Cerebellar nuclear complex (tissue), 1 donor: Measurements from ENCODE around the gene LHX8.
"Not testable (repeated sequence)": the region's sequence is repeated elsewhere in the genome, so short reads cannot be mapped to it uniquely, and the experiment has no call there.

Experiments used
- DNase-seq, 2 experiments: peaks; one replicate each; lab custom pipeline; 2025; lab: John Stamatoyannopoulos, UW

LHX8 gene

DNA sequence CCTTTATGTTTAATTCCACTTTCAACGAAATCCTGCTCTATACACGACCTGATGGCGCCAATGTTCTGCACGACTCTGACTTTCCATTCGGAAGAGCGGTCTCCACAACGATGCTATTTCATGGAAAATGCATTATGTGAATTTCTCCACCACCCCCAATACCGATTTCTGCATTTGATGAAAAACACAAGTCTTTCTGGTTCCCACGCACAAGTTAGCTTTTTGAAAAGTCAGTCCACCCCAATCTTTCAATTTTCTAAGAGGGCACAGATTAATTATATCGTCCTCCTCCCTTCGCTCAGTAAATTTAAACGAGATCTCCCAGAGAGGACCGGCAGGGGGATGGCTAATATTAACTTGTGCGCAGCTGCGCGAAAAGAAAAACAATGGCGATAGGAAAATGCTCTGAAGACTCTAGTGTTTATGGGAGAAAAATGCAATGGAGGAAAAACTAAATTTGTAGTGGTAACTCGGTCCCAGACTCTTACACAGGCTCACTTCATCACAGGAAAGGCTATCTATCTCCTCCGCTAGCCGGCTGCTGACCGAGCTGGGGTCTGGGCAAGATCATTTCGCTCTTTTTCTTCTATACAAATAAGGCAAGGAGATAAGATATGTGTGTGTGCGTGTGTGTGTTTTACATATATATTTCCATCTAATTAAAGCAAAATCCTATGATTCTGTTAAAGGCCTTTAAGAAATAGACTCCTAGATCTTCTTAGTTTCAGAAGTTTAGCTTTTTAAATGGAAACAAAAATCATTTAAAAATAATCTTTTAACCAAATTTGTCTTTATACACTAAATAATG is 1.2 kb upstream of the LHX8 start:
- DNase-seq: no peak

DNA sequence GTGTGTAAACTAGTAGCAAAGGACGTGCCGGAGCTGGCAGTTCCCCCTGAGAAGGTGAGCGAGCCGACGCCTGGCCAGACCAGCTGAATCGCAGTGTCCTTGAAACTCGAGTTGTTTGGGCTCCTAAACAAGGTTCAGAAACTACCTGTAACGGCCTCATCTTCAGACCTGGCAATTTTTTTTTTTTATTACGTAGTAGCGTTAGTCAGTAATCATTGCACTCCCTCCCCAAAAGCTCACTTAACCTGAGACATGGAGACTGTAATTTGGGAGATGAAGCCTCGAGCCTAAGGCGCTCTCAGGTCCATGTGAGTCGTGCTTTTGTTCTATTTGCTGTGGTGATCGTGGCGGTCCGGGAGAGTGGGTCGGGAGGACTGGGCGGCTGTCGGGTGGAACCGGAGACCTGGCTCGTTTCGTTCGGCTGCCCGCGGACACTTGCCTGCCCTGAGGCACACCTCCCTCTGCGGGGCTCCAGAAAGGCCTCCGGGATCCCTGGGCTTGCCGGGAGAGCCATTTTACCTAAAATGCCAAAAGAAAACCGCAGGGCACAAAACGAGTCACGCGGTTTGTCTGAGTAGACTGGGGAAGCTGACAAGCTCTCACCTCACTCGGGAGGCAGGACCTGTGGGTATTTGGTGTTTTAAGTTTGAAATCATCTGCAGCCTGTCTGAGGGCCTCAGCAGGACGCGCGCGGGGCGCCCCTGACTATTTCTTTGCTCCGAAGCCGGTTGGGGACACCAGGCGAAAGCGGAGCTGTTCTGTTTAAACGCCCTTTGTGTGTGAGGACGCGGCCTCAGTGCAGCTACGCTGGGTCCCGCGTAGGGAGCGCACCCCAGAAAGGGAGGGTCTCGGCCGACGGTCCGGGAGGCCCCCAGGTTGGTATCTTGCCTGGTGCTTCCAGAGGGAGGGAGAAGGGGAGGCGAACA is 722 bp downstream of the LHX8 start:
- DNase-seq: no peak

DNA sequence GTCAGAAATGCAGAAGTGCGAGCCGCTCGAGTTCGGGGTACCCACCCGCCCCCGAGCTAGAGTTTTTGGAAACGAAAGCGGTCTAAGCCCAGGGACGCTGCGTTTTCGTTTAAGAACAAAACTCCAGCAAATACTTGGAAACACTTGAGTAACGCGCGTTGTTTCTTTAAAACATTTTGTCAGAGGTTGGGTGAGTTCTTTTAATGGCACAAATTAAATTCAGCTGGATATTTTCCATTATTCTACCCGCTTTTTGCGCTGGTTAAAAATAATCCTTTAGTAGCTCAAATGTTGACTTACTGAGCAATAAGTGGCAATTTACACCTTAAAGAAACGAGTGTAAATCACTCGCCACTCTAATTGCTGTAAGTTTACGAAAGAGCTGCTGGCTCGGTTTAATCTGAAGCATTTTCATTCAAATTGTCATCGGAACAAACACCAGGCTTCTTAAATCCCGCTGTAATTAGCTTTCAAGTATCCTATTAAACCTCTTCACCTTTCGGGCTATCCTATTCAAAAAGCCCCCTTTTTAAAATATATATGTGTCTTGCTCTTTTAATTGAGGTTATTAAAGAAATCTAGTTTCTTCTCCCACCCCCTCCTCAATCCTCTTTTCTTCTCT is 1.5 kb downstream of the LHX8 start:
- DNase-seq: no peak

DNA sequence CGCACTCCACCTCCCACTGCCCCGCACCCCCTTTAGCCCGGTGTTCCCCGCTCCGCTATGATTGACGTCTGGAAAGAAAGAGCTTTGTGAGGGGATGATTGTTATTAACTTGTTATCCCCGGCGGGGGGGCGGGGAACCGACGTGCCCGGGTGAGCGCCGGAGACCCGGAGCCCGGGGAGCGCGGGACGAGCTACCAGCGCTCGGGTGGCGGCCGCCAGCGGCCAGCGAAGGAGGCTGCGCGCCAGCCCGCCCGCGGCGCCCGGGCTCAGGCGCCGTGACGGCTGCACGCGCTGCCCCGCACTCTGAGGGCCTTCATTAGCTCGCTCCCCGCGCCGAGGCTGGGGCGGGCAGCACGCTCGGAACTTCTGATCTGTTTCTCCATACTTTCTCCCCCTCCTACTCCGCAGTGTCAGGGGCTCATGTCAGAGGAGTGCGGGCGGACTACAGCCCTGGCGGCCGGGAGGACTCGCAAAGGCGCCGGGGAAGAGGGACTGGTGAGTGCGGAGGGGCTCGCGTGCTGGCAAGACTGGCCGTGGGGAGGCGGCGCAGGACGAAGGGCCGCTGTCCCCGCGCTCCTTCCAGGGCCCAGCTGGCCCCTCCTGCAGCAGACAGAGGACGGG is 2.1 kb downstream of the LHX8 start:
- no peak for DNase-seq

DNA sequence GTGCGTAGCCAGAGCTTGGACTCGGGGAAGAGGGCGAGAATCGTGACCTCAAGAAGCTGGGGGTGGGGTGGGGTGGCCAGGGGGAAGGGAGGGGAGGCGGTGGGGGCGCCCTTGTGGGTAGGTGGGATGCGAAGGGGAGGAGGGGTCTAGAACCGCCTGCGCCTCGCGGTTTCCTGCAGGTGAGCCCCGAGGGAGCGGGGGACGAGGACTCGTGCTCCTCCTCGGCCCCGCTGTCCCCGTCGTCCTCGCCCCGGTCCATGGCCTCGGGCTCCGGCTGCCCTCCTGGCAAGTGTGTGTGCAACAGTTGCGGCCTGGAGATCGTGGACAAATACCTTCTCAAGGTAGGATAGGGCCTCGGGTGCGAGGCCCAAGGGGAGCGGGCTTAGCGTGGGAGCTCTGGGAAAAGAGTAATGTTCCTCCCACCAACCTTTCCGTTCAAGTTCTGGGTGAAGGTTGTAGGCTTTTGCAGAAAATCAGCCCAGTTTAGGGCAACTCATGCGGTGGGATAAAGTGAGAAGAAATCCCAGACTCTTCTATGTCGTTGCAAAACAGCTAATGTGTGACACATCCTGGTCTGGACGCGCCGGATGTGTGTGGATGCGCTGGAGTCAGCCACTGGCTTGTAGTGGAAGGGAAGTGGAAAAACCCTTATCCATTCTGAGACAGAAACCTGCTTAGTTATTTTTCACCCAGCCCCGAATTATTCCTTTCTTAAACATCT is 2.9 kb downstream of the LHX8 start:
- DNase-seq: no peak

DNA sequence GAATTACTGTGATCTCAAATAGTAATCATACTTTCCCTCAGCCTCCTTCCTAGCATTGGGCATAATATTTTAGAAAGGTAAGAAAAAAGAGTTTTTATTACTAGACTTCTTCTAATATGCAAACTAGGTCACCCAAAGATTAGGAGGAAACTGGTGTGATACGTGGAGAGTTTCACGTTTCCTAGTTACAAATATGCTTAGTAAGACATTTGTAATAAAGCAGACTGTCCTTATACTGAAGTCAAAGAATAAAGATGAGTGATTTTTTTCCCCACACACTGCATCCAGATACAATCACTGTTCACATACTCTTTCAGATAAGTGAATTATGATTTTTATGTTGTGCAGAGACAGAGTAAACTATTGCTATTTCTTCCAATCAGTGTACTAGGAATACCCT is 17.9 kb downstream of the LHX8 start:
- no peak for DNase-seq

DNA sequence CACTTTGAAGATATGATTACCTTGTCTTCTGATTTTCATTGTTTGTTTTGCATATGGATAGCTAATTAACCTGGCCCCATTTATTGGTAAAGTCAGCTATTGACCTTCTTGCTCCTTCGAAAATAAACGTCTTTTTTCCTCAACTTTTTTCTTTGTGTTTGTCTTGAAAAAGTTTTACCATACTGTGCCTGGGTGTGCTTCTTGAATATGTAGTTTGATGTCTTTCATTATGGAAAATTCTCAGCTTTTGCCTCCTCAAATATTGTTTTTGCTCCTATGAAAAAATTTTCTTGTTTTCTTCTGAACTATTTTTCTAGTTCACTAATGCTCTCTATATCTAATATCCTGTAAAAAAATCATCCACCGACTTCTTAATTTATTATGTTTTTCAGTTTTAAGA is 25.0 kb downstream of the LHX8 start:
- DNase-seq: no peak

DNA sequence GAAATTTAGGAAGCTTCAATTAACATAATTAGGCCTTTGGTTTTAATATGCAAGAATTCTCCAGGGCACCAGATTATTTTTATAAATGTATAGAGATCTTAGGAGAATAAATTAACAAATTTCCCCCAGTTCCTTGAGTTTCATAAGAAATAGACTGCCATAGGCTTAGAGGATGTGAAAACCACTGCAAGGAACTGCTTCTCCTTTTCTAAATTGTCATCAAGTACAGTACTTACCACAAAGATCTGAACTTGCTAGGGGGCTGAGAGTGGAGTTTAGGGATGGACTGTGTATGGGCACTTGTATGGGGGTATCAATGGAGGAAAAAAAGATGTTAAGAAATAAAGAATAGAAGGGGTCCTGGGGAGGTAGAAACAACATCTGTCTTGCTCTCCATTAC is 31.1 kb downstream of the LHX8 start:
- DNase-seq: no peak

DNA sequence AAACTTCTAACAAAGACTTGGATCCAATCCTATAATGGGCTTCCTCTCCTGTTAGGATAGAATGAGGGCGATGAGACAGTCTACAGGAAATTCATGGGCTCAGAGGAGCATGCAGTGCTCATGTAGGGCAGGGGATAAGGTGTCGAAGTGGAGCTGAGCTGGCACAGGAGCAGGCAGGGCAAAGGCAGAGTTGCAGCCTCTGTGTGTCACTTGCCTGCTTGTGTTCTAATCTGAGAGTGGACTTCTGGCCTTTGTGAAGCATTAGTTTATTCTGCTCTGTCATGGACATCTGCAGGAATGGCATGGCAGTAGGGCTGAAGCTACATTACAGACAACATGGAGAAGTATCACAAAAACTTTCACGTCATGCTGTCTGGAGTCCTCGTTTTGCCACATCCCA is 32.6 kb downstream of the LHX8 start:
- DNase-seq: no peak

DNA sequence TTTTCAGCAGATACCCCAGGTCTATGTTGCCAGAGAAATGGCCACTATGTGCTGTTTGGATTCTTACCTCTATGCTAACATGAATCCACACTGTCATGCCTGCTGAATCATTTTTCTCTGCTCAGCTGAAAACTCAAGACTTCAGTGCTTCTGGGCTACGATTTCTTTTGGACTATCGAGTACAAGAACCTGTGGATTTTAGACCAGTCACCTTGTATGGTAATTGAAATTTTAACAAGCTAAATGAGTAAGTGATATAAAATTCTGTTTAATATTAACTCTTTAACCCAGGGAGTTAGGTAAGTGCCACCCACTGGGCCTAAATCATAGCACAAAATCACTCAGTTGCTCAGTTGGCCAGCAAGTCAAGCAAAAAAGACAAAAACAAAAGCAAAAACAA is 35.8 kb downstream of the LHX8 start:
- no peak for DNase-seq

DNA sequence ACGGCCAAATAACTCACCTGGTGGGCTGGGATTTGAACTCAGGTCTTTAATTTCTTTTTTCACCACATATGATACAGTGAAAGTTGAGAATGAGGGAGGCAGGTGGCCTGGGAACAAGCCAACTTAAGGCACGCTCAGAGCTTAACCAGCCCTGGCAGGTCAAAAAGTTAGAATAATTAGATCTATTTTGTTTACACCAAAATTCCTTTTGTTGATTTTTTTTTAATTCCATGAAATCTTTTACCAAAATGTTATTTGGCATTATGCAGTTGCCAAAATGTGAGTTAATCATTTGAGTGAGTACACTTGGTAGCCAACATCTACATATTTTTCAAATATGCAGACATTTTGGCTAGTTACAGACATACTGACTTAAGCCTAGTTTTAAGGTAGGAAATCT is 36.8 kb downstream of the LHX8 start:
- no peak for DNase-seq

DNA sequence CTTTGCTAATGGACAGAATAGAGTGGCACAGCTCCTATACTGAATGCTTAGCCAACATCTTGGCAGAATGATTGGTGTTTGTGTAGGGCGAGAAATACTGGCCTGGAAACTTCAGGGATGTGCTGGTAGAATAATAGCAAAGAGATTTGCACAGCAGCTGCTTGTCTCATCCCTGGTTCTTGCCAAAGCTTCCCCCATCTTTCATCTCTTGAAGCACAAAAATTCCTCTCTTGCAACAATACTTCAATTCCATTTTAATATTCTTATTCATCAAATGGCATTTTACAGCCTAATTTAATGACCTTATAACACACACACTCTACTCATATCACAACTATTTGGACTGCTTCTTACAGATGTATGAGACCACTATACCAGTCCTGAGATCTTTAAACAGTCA is 37.7 kb downstream of the LHX8 start:
- no peak for DNase-seq

DNA sequence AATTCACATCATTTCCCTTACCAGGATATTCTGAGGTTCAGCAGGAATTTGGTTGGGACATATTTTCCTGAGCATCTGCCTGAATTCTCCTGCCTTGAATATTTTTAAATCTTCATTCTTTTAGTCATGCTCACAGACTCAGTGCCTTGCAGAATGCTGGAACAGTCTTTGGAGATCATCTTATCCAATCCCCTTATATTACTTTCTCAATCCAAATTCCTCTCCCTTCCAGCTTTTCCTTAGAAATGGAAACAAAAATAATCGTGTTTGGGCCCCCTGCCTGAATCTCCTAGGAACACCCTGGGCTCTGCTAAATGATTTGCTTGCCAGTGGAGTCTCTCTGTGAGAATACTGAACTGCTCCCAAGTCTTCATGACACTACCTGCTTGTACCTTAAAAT is 38.4 kb downstream of the LHX8 start:
- no peak for DNase-seq

DNA sequence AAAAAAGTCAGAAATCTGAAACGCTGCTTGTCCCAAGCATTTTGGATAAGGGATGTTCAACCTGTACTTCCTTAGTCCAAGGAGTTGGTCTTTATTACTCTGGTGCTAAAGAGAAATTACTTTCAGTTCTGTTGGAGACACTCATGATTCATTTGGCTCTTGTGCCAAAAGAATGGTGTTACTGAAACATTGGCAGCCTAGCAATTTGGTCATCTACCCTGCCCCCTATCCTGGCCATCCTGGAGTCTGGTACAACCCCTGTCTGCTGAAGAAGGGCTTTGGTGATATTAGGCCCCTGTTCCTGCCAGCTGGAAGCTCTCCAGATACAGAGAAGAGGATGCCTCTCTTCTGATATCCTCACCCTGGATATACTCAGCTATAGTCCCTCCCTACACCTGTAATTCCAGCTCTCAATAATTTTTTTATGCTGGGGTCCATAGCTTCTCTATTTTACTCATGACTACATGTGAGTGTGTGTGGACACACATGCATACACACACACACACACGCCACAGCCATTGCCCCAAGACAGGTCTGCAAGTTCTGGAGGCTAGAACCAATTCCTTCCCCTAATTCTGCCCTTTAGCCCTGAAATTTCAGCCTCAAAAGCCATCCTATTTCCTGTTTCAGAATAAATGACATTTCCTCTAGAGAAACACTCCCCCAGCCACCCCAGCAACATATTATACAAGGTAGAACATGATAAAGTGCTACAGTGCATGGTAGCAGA is 40.0 kb downstream of the LHX8 start:
- DNase-seq: no peak

DNA sequence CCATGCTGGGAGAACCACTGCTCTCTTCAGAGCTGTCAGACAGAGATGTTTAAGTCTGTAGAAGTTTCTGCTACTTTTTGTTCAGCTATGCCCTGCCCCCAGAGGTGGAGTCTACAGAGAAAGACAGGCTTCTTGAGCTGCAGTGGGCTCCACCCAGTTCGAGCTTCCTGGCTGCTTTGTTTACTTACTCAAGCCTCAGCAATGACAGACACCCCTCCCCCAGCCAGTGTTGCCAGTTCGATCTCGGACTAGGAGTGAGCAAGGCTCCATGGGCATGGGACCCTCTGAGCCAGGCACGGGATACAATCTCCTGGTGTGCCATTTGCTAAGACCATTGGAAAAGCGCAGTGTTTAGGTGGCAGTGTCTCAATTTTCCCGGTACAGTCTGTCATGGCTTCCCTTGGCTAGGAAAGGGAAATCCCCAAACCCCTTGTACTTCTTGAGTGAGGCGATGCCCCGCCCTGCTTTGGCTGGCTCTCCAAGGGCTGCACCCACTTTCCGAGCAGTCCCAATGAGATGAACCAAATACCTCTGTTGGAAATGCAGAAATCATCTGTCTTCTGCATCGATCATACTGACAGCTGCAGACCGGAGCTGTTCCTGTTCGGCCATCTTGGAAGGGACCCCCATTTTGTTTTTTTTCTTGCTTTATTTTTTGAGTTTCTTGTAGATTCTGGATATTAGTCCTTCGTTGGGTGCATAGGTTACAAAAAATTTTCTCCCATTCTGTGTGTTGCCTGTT is 47.2 kb downstream of the LHX8 start:
- DNase-seq: not testable (repeated sequence)

DNA sequence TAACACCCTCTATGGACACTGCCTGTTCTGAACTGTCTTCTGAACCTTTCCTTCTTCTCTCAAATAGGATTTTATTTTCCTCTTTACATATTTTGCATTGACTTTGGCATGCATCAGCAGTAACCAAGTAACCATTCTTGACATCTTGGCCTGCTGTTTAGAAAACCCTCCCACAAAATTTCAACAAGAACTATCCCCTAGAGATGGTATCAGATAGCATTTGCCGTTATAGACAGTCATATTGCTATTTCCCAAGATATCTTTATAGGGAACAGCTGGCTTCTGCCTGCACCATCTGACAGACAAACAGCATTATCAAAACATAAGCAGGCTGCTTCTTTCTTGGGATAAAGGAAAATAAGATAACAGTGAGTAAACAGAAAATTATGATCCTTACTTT is 54.7 kb downstream of the LHX8 start:
- no peak for DNase-seq

DNA sequence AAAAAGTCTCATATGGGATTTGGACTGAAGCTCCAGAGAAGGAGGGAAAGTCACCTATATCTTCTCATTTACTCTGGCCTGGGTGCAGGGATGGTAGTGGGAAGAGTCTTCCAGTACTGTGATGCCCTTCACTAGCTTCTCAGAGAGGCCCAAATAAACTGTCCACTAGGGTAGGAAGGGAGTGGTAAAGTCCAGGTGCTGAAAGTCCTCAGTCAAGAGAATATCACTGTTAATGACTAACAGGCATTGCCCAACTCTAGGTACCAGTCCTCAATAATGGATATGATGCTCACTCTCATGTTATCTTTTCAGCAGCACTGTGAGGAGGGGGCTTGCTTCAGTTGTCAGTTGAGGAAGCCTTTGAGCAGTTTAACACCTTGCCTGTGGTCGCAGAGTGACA is 64.0 kb downstream of the LHX8 start:
- no peak for DNase-seq

DNA sequence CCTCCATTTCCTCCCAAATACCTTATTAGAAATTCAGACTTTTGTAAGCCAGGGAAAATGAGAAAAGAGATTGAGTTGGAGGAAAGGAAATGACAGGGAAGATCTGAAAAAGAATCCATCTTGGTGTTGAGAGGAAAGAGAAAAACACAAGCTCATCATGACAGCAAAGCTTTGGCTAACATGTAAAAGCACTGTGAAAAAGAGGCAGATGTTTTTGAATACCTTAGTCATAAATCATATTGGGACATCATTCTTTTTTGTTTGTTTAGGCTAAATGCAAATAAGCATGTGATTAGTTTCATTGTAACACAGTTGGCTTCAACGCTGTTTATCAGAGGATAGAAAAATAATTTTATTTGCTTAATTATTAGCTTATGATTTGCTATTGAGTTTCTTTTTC is 64.6 kb downstream of the LHX8 start:
- no peak for DNase-seq

DNA sequence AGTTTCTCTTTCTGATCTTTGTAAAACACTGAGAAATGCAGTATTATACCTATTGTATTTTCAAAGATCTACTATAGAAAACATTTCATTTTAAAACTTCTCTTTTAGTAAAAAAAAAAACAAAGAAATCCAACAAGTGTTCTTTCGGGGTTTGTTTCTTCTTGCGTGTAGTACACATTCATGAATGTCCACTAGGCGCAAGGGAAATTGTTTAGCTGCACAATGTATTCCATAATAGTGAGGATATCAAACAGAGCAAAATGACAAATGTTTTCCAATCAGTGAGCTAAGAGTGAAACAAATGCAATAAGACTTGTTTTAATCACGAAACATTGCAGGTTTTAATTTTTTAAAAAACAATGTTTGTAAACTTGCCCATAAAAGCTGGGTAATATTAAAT is 68.6 kb downstream of the LHX8 start:
- no peak for DNase-seq
